PC-3 (cell line): ENCODE measurements around the gene TCFL5. TPM values are rescaled to one million over a fixed set of nuclear protein-coding genes. Genes with fewer than 3 reads are reported as not detected.

Source experiments
- ATAC-seq: fragments of 200-7000 bp; cut with Tn5 transposase; 2 replicates; pipeline ENCODE4 v1.9.1; 2020; ENCODE audit warnings: mild to moderate bottlenecking, moderate library complexity
- BruUV-seq: library from RNA; stranded (reverse); fragments of 400-500 nt; replicated peaks from 2 replicates; lab custom pipeline; 2021; lab: Mats Ljungman, UMichigan
- CTCF ChIA-PET: fragments of 300-600 bp; sonication (Branson Sonifier 250); formaldehyde crosslinking; loops from one replicate; lab custom pipeline; 2022; ENCODE audit warnings: antibody characterized with exemption; lab: Charles Lee
- POLR2A ChIA-PET: fragments of 300-600 bp; sonication (Branson Sonifier 250); formaldehyde crosslinking; loops from one replicate; lab custom pipeline; 2022; ENCODE audit warnings: antibody characterized with exemption; ENCODE audit not compliant: unreplicated experiment; lab: Charles Lee
- DNase-seq: peaks from one replicate; pipeline ENCODE4 v3.0.0-alpha.2; 2015
- H2AFZ ChIP-seq: fragments of 300-600 bp; sonication (generic); 2 replicates; pipeline ENCODE4 v1.6.0; 2016; ENCODE audit warnings: antibody characterized with exemption, low read length
- H3F3A ChIP-seq: fragments of 300-600 bp; sonication (generic); one replicate; pipeline ENCODE4 v1.6.0; 2017; ENCODE audit warnings: antibody characterized with exemption, low read length, control low read depth, mild to moderate bottlenecking; ENCODE audit not compliant: unreplicated experiment
- H3K27ac ChIP-seq: fragments of 300-600 bp; sonication (generic); 2 replicates; pipeline ENCODE4 v1.5.1; 2016; ENCODE audit warnings: mild to moderate bottlenecking, low read length
- H3K27me3 ChIP-seq: fragments of 300-600 bp; sonication (generic); 2 replicates; pipeline ENCODE4 v1.6.1; 2016; ENCODE audit warnings: low read length, mixed read lengths
- H3K36me3 ChIP-seq: fragments of 300-600 bp; sonication (generic); 2 replicates; pipeline ENCODE4 v1.6.1; 2016; ENCODE audit warnings: low read depth, mixed run types, low read length, mixed read lengths
- H3K4me1 ChIP-seq: fragments of 300-600 bp; sonication (generic); 2 replicates; pipeline ENCODE4 v1.5.1; 2016; ENCODE audit warnings: low read length; ENCODE audit not compliant: insufficient read depth
- H3K4me2 ChIP-seq: fragments of 300-600 bp; sonication (generic); 2 replicates; pipeline ENCODE4 v1.6.0; 2016; ENCODE audit warnings: low read length
- H3K4me3 ChIP-seq: fragments of 300-600 bp; sonication (generic); 2 replicates; pipeline ENCODE4 v1.5.1; 2016; ENCODE audit warnings: mild to moderate bottlenecking, low read length, mixed read lengths
- H3K79me2 ChIP-seq: fragments of 300-600 bp; sonication (generic); 2 replicates; pipeline ENCODE4 v1.6.1; 2017; ENCODE audit warnings: low read length, mixed read lengths
- H3K9ac ChIP-seq: fragments of 300-600 bp; sonication (generic); 2 replicates; pipeline ENCODE4 v1.6.0; 2016; ENCODE audit warnings: mild to moderate bottlenecking, low read length
- H3K9me2 ChIP-seq: fragments of 300-600 bp; sonication (generic); replicated peaks from 2 replicates; pipeline ENCODE4 v1.6.1; 2016; ENCODE audit warnings: mixed run types, low read length, mixed read lengths
- H3K9me3 ChIP-seq: fragments of 300-600 bp; sonication (generic); 2 replicates; pipeline ENCODE4 v1.6.1; 2016; ENCODE audit warnings: low read length, mixed read lengths
- H4K20me1 ChIP-seq: fragments of 300-600 bp; sonication (generic); 2 replicates; pipeline ENCODE4 v1.6.1; 2016; ENCODE audit warnings: low read length, mixed read lengths
- CTCF ChIP-seq: fragments of 300-600 bp; sonication (generic); conservative IDR thresholded peaks from 2 replicates; pipeline ENCODE4 v1.5.1; 2017; ENCODE audit warnings: antibody characterized with exemption, low read depth, mild to moderate bottlenecking, low read length
- EZH2 ChIP-seq: fragments of 300-600 bp; sonication (generic); IDR thresholded peaks from one replicate; pipeline ENCODE4 v1.6.1; 2017; ENCODE audit warnings: antibody characterized with exemption, mild to moderate bottlenecking, low read length; ENCODE audit not compliant: unreplicated experiment
- EZH2phosphoT487 ChIP-seq: fragments of 300-600 bp; sonication (generic); IDR thresholded peaks from 2 replicates; pipeline ENCODE4 v1.6.1; 2018; ENCODE audit warnings: mild to moderate bottlenecking, antibody characterized with exemption, low read length, borderline replicate concordance
- intact Hi-C: fragments of 100-400 bp; cut with micrococcal nuclease; formaldehyde crosslinking; loops from 2 replicates; pipeline ENCODE4 v1.9.0; 2023
- total RNA-seq: library from RNA; depleted of rRNA; stranded (reverse); fragments of >200 nt; gene quantifications from 2 replicates; pipeline ENCODE4 v1.2.3, GENCODE V29; 2014

The TCFL5 gene
- total RNA-seq, 1 experiment from 2014 or later: 15.8 TPM

- DNase-seq (no peak), ATAC-seq (no peak)
- Histone ChIP-seq H2AFZ (no peak overlapping the region), H3K9me2 (no peaks in the 10 kb centered on the region), H3K4me3 (no peak overlapping the region), H3K79me2 (no peaks in the 10 kb centered on the region), H3K27ac (no peak overlapping the region), H3K9me3 (no peaks in the 10 kb centered on the region), H3K4me1 (peaks cover 15% of the 10 kb centered on the region), H4K20me1 (0 out of 2 replicates have a peak, but pooled peaks cover 6% of the 10 kb centered on the region), H3K9ac (no peak overlapping the region), H3K36me3 (peaks cover 52% of the 10 kb centered on the region), H3K27me3 (no peaks in the 10 kb centered on the region), H3F3A (no peaks in the 10 kb centered on the region), H3K4me2 (no peak overlapping the region)
- no TSS peak for BruUV-seq
- POLR2A ChIA-PET: interaction anchor here (0.6 kb wide), 1 partner anchor 26 kb away, joined by 3 read pairs; no protein-coding TSS in a partner anchor
- TF ChIP-seq EZH2: no peak
- TF ChIP-seq EZH2phosphoT487: no peak
- no peak for TF ChIP-seq CTCF
- intact Hi-C loops: loop anchor here (2.0 kb wide), 2 partner anchors 23 to 37 kb away; partner anchors contain the start of gene GID8
- CTCF ChIA-PET: no interaction called here
Measured at GRCh38 chr20:62901891-62902290, 40.3 kb upstream of the TCFL5 start.

GRCh38 chr20:62900692-62901584, 39.3 kb upstream of the TCFL5 start:
- ChIA-PET CTCF (no interaction called here), POLR2A (interaction anchor here (0.6 kb wide), 2 partner anchors 36 to 66 kb away, joined by 3 to 4 read pairs; no protein-coding TSS in a partner anchor)
- peak; percentile 76 for DNase-seq
- H3K79me2 ChIP-seq: no peaks in the 10 kb centered on the region
- intact Hi-C loops: loop anchor here (1.0 to 2.0 kb wide), 3 partner anchors 24 to 108 kb away; partner anchors contain the start of gene GID8
- peaks cover 15% of the 10 kb centered on the region for H3K4me1 ChIP-seq
- BruUV-seq: no TSS peak
- no peaks in the 10 kb centered on the region for H3K9me2 ChIP-seq
- no peaks in the 10 kb centered on the region for H3F3A ChIP-seq
- peak overlapping the region; percentile 28 for H3K27ac ChIP-seq
- peak overlapping the region; percentile 37; the same call in 1 of the 2 replicates for H3K4me2 ChIP-seq
- H3K9me3 ChIP-seq: no peaks in the 10 kb centered on the region
- H3K4me3 ChIP-seq: no peak overlapping the region
- H3K36me3 ChIP-seq: peaks cover 42% of the 10 kb centered on the region
- no peaks in the 10 kb centered on the region for H3K27me3 ChIP-seq
- TF ChIP-seq EZH2: no peak
- no peak; the same call in 1 of the 2 replicates for TF ChIP-seq CTCF
- no peak for TF ChIP-seq EZH2phosphoT487
- 0 out of 2 replicates have a peak, but pooled peaks cover 3% of the 10 kb centered on the region for H4K20me1 ChIP-seq
- H3K9ac ChIP-seq: no peak overlapping the region
- no peak overlapping the region for H2AFZ ChIP-seq
- ATAC-seq: peak; percentile 71
